Stimulated activated CD4-positive, alpha-beta T cell treated with anti-CD3 and anti-CD28 coated beads, Interleukin-15, amount 100 ng/mL, for 48 hours (primary cell): Measurements from ENCODE around the gene PASD1.
"Not testable (repeated sequence)": the region's sequence is repeated elsewhere in the genome, so short reads cannot be mapped to it uniquely, and the experiment has no call there.

Experiments
- DNase-seq, 2 donors: peaks; one replicate each; pipeline ENCODE4 v3.0.0-alpha.2; 2020; ENCODE audit warnings: low read depth in 2 of 2

Gene PASD1

GRCh38 chrX:151624677-151625076 is 61.2 kb downstream of the PASD1 start:
- no peak for DNase-seq

DNA sequence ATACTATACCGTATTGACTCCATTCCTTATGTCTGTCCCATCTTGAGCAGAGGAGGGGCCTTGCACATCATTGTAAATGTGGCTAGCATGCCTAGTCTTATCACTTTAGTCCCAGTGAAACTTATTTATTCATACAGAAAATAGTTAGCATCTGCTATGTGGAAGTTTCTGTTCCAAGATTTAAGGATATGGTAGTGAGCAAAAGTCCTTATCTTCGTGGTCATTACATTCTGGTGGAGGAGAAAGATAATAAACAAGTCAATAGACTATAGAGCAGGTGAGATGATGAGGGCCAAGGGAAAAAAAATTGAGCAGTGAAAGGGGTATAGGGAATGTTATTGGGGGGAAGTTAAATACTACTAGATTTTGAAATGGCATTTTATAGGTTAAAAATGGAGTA is 68.3 kb downstream of the PASD1 start:
- no peak for DNase-seq

GRCh38 chrX:151633157-151633556 is 69.7 kb downstream of the PASD1 start:
- no peak for DNase-seq

- DNase-seq, result no peak
Measured at GRCh38 chrX:151634937-151635336, 71.5 kb downstream of the PASD1 start.

DNA sequence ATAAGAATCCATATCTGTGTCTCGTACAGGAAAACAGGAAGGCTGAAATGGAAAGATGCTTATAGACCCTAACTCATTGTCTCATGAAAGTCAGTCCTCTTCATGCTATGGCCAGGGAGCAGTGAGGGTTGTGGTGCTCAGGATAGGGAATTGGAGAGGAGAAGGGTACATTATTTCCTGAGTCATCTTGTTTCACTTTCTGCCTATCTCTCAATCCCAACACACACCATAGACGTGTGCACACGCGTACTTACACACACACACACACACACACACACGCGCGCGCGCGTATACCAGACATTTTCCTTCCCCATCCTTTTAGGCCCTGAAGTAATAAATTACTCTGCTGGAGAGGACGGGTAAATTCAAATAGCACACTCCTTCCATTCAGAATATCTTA is 78.1 kb downstream of the PASD1 start:
- no peak for DNase-seq

- no peak for DNase-seq
Measured at GRCh38 chrX:151675121-151675746, 111.8 kb downstream of the PASD1 start.

DNA sequence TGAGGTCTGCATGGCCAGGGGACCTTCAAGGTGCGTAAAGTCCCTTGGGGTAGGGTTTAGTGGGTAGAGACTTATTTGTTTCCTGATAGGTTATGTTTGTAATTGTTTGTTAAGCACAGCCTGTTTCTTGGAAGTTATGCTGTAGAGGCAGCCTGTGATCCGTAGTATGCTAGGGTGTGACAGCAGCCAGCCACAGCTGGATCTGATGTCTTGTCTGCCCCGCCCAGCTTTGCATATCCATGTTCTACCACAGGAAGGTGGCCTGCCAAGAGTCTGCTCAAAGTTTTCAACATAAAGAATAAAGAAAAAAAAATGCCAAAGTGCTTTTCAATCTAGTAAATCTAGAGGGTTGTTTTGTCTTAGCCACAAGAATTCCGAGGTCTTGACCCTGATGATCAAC is 112.7 kb downstream of the PASD1 start:
- no peak for DNase-seq

DNA sequence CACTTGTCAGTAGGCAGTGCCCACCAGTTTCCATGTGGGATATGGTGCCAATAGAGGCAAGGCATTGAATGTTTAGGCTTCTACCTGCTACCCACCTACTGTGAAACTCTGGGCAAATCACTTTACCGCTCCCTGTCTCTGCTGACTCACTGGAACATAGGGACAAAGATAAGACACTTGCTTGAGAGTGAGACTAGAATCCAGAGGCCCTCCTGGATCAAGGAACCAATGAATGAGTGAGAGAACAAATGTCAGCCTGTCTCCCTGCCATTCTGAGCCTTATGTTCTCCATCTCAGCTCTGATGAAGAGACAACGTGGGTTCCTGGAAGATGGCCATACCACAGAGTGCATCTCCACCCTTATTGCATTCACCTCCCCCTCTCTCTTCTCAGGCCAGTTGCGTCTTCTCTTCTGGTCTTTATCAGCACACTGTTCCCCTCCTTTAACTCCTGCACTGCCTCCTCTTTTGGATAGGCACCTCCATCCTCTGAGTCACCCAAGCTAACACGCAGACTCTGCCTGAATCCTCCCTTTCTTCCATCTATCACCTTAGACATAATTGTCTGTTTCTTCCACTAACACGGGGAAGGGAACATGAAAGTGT is 116.4 kb downstream of the PASD1 start:
- DNase-seq, result no peak

DNA sequence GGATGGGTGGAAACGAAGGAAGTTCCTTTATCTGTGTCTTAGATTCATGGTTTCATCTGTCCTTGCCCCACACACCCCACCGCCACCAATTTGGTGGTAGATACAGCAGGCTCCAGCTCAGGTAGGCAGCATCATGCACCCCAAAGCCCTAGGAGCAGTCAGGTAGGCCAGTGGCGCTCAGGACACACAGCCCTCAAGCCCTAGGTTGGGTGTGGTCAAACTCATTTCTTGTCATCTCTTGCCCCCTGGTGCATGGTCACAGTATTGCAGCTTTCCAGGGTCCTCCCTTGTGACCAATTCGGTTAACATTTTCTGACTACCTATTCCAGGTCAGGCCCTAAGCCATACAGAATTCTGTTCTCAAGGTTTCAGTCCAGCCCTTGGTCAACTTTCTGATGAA is 117.3 kb downstream of the PASD1 start:
- peak; percentile 26 to 62 for DNase-seq

- no peak for DNase-seq
Measured at GRCh38 chrX:151687635-151688034, 124.2 kb downstream of the PASD1 start.

GRCh38 chrX:151688695-151689094 is 125.2 kb downstream of the PASD1 start:
- no peak for DNase-seq

DNA sequence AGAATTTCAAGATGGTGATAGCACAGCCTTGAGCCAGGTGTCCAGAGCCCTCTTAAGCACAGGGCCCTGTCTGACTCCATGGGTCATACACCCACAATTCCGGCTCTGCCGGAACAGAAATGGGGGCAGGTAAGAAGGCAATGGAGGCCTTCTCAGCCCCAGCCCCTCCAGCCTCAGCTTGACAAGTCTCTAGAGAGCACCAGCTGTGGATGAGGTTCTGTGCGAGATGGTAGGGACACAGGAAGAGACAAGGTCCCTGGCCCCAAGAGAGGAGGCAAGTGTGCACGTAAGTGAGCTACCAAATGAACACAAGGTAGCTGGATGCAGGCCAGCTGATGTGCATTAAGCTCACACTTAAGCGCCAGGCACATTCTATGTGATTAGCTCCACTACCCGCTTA is 129.3 kb downstream of the PASD1 start:
- DNase-seq, result no peak

GRCh38 chrX:151694121-151694520 is 130.6 kb downstream of the PASD1 start:
- DNase-seq, result no peak

DNA sequence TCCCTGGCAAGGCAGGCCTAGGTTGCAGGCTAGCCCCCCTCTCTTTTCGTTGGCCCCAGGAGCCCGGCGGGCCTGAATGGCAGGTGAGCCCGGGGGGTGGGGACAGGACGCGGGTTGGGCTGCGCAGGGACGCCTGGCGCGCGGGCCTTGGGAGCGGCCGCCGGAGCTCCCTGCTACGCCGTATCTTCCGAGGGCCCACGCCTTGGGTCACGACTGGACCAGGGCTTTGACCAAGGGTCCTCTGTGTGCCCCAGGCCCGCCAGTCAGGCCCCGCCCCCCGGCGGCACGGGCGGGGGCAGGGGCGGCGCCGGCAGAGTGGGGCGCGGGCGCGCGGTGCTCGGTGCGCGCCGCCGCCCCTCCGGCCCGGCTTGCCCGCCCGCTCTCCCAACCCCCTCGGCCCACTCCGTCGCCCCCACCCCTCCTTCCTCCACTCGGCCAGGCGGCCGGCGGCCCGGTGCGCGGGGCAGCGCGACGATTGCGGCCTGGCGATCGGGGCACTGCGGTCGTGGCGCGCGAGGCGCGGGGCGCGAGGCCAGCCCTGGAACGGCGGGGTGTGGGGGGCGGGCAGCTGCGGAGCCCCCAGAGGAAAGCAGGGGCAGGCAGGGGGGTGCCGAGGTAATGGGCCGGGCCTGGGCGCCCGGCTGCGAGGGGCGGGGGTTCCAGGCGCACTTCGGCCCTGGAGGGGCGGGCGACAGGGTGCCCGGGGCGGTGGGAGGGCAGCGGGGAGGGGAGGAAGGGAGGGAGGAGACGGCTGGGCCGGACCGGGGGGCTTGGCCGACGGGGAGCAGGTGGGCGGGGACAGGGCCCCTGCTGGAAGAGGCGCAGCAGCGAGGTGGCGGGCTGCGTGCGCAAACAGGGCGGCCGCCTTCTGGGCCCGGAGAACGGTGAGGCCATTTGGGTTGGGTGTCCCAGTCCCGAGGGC is 131.4 kb downstream of the PASD1 start, which contains the start of gene PRRG3:
Gene PRRG3, plus strand, starts transcription at position 798 of the 922 bp plus-strand sequence. CDS start 3,357 bp downstream, outside the sequence.
- DNase-seq, result no peak

DNA sequence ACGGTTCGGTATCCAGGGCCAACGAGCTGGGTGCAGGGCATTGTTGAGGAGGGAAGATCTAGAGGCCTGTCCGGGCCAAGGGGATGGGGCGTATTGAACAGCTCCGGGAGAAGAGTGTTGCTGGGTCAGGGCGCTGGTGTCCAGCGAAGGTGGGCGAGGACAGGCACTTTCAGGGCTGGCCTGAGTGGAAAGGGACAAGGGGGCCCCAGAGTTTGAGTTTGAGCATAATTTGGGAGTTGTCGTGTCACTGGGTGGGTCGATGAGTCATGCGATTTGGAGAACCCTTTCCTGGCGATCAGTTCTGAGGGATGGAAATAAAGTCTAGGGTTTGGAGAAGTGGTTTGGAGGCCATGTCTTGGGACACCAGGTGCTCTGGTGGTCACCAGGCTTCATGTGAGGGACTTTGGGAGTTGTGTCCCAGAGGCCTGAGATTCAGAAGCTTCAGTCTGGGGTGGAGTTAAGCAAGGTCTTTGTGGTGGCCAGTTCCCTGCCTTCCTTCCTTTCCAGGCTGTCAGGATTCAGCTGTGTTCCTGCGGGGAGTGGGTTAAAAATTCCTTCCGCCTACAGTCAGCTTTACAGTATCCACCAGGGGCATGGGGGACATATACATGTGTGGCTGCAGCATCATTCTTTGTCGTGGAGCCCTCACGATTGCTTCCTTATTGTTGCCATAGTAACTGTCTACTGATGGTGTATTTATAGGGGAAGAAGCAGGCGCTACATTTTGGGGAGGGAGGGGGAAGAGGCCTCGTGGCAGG is 132.3 kb downstream of the PASD1 start:
- no peak for DNase-seq

DNA sequence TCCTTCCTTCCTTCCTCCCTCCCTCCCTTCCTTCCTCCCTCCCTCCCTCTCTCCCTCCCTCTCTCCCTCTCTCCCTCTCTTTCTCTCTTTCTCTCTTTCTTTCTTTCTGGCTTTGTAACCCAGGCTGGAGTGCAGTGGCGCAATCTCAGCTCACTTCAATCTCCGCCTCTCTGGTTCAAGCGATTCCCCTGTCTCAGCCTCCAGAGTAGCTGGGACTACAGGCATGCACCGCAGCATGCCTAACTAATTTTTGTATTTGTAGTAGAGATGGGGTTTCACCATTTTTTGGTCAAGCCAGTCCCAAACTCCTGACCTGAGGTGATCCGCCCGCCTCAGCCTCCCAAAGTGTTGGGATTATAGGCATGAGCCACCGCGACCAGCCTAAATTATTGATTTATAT is 133.6 kb downstream of the PASD1 start:
- not testable (repeated sequence) for DNase-seq

GRCh38 chrX:151697522-151697921 is 134.0 kb downstream of the PASD1 start:
- DNase-seq, result no peak

GRCh38 chrX:151698485-151698884 is 135.0 kb downstream of the PASD1 start:
- no peak for DNase-seq

DNA sequence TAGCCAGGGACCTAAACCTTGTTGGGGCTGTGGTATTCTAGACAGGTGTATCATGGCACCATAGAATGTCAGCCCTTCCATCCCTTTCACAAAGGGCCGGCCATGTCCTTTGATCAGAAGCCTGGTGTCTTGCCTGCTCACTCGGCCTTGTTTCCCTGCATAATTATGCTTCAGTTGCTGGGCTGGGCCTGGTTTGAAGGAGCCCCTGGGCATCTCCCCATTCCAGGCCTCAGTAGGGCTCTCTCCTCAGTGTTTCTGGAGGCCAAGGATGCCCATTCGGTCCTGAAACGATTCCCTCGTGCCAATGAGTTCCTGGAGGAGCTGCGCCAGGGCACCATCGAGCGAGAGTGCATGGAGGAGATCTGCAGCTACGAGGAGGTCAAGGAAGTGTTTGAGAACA is 136.3 kb downstream of the PASD1 start:
- DNase-seq, result no peak

DNA sequence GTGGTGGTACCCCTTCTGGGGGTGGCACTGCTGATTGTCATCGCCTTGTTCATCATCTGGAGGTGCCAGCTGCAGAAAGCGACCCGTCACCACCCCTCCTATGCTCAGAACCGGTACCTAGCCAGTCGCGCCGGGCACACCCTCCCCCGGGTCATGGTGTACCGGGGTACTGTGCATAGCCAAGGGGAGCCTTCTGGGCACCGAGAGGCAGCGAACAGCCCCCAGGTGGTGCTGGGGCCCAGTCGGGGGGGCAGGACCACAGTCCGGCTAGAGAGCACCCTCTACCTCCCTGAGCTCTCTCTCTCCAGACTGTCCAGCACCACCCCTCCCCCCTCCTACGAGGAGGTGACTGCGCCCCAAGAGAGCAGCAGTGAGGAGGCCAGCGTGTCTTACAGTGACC is 137.1 kb downstream of the PASD1 start:
- DNase-seq, result no peak

- DNase-seq, result no peak
Measured at GRCh38 chrX:151701071-151701470, 137.6 kb downstream of the PASD1 start.

- DNase-seq, result no peak
Measured at GRCh38 chrX:151701531-151701930, 138.1 kb downstream of the PASD1 start.
